HG02763 (cell line): ENCODE data around the gene RHD.
"Not testable (repeated sequence)": the region's sequence is repeated elsewhere in the genome, so short reads cannot be mapped to it uniquely, and the experiment has no call there.

Experiments used
- ATAC-seq: cut with Tn5 transposase; IDR thresholded peaks from one replicate; pipeline ENCODE4 v1.9.1; 2021; ENCODE audit warnings: mild to moderate bottlenecking, moderate library complexity; ENCODE audit not compliant: unreplicated experiment

The RHD gene

DNA sequence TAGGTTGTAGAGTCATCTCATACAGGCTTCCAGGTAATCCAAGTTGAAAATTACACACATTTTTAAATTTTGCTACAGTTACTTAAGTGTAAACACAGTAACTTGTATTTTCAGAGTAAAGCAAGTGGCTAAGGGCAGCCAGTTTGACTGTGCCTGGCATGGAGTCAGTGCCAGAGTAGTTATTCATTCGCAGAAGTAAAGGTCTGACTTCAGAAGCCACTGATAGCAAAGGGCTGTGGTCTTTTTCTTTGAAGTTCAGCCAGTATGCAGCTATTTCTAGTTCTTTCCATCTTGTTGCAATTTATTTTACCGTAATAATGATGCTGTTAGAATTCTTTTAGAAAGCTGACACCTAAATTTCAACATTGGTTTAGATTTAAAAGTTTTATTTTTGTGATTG is 75.2 kb downstream of the RHD start:
- no peak for ATAC-seq

DNA sequence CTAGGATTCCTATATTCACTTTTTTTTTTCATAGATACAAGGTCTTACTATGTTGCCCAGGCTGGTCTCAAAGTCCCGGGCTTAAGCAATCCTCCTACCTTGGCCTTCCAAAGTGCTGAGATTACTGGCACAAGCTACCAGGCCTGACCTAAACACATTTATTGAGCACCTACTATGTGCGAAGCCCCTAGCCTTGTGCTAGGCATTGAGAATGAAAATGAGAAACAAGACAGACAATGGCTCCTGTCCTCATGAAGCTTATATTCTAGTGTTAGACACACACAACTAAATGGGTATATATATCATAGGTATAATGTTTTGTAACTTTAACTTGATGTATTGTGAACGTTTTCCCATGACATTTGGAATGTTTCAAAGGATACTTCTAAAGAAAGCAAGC is 77.3 kb downstream of the RHD start:
- ATAC-seq = no peak

DNA sequence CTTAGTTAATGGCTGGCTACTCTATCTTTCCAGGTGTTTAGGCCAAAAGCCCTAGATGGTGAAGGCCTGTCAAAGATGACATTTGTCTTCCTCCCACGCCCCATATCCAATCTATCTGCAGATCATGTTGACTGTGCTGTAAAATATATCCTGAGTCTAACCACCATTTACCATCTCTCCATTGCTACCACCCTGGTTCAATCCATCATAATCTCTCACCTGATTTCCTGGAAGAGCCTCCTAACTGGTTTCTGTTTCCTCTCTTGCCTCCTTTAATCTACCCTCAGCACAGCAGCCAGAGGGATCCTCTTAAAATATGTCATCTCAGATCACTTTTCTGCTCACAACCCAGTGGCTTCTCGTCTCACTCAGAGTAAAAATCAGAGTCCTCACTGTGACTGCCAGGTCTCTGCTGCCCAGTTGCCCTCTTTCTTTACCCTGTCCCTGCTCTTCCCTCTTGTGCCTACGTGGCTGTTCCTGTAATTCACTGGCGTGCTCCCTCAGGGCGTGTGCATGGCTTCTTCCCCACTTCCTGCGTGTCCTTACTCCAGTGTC is 83.6 kb downstream of the RHD start:
- ATAC-seq = no peak

DNA sequence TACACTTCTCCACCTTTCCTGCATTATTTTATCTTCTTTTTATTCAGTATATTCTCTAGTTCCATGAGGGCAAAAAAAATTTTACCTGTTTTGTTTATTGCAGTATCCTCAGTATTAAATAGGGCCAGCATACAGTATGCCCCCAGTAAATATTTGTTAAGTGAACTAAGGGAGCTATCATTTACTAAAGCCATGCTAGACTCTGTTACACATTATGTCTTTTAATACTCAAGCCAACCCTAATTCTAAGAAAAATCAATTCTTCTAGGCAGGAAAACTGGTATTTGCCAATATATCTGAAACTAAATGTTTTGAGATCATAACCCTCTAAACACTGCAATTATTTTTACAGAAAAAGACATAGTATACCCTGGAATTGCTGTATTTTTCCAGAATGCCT is 84.1 kb downstream of the RHD start:
- ATAC-seq = no peak

DNA sequence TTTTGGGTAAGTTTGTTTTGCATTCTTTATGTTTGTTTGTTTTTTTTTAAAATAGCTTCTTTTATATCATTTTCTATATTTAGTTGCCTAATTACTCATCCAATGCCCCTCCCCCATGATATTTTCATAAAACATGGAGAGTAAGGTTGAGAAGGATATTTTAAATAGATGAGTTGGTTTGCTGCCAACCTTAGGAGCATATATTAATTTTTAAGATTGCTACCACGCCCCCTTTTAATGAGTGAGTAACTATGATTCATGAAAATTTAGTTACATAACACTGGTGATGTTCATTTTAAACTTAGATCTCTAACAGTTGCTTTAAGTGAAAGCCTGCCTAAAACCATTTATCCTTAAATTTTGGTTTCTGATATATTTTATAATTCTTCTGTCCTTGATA is 84.5 kb downstream of the RHD start:
- no peak for ATAC-seq

DNA sequence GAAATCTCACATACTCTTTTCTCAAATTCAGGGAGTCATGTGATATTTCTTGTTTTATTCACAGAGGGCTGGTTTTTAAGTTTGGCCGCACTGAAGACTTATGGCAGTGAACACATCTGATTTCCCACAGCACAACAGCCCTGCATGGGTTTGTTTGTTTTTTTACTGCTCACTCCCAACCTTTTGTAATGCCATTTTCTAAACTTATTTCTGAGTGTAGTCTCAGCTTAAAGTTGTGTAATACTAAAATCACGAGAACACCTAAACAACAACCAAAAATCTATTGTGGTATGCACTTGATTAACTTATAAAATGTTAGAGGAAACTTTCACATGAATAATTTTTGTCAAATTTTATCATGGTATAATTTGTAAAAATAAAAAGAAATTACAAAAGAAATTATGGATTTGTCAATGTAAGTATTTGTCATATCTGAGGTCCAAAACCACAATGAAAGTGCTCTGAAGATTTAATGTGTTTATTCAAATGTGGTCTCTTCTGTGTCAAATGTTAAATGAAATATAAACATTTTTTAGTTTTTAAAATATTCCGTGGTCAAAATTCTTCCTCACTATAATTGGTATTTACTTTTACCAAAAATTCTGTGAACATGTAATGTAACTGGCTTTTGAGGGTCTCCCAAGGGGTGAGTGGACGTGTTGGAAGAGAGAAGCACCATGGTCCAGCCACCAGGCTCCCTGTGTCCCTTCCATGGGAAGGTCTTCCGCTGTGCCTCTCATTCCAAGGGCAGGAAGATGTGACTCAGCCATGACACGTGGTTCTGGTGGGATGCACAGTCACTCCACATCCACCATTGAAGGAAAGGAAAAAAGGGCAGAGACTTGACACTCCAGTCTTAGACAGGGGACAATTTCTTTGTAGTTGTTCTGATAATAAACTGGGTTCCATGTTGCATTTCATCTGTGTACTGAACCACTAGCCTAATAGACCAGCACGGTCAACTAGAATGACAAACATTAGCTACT is 88.6 kb downstream of the RHD start:
- no peak for ATAC-seq

DNA sequence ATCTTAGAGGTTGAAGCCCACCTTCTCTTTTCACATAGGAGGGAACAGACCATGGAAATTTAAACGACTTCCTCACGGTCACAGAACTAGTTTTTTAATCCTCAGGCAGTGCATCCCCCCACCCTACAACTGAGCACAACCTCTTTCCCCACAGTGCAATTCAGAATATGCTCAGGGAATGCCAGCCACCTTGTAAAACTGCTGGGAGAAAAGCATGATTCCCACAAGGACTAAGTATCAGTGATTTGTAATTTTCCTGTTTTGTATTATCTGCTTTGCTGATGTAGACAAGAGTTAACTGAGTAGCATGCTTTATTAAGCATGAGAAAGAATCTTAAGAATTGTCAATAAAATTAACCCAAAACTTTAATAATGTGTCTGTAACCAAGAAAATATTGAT is 89.6 kb downstream of the RHD start:
- no peak for ATAC-seq

DNA sequence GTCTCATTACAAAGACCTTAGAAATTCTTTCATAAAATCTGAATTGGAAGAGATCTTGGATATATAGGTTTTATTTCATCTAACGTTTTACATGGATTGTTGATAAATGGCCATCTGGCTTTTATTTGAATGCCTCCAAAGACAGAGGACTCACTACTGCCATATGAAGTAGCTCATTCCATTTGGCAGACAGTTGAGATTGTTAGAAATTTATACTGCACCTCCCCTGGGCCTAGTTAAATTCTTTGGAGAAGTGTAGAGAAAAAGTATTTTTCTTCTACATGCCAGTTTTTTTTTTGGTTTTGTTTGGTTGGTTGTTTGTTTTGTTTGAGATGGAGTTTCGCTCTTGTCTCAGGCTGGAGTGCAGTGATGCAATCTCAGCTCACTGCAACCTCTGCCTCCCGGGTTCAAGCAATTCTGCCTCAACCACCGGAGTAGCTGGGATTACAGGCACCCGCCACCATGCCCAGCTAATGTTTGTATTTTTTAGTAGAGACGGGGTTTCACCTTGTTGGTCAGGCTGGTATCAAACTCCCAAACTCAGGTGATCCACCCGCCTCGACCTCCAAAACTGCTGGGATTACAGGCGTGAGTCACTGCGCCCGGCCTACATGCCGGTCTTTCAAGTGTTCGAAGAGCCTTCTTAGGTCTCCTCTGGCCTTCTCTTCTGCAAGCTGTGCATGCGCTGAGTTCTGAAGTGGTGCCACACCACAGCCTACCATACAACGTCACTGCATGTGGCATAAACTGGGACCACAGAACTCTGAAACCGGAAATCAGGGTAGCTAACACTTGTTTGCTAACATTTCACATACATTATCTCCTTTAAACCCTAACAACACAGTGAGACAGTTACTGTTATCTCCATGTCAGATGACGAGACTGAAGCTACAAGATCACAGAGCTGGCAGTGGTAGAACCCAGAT is 90.6 kb downstream of the RHD start:
- not testable (repeated sequence) for ATAC-seq

DNA sequence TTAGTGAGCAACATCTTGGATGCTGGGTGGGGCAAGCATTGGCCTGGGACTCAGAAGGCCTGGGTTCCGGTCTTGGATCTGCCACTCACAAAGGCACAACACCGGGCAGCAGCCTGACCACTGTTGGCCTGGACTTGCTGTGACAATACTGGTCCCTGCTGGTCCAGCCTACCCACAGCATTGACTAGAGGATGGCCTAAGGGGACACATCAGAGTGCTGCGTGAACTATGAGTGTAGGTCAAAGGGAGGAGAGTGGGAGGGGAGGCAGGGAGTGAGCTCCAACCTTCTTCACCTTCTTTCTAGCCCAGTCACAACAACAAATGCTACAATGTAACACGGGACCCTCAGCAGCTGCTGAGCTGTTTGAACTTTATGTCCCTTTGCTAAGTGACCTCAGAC is 96.9 kb downstream of the RHD start:
- no peak for ATAC-seq

DNA sequence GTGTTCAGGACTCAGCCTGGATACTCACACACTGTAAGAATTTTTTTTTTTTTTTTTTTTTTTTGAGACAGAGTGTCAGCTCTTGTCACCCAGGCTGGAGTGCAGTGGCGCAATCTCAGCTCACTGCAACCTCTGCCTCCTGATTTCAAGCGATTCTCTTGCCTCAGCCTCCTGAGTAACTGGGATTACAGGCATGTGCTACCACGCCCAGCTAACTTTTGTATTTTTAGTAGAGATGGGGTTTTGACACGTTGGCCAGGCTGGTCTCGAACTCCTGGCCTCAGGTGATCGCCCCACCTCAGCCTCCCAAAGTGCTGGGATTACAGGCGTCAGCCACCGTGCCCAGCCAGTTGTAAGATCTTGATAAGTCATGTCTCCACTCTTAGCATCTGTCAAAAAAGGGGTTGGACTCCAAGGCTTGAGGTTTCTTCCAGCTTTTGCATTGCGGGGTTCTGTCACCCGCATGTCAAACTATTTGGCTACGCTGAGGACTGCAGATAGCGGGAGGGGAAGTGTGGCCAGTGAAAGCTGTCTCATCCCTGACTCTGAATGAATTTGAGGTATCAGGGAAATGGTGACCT is 97.5 kb downstream of the RHD start:
- ATAC-seq = not testable (repeated sequence)

DNA sequence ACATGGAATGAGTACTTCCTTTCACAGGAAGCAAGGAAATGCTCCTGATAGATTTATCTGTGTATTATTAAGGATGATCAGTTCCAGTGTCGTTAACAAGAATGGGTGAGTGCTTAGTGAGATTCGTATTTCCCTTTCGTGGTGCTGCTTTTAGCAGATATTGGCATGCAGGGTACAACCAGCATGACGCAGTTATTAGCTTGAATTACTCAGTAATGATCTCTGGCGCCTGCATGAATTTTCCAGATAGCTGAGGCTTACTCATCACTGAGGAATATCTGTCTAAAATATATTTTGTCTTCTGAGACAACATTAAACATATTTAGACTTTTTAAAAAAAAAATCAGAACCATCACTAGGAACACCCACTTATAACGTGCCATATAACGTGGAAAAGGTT is 99.4 kb downstream of the RHD start:
- ATAC-seq = not testable (repeated sequence)

DNA sequence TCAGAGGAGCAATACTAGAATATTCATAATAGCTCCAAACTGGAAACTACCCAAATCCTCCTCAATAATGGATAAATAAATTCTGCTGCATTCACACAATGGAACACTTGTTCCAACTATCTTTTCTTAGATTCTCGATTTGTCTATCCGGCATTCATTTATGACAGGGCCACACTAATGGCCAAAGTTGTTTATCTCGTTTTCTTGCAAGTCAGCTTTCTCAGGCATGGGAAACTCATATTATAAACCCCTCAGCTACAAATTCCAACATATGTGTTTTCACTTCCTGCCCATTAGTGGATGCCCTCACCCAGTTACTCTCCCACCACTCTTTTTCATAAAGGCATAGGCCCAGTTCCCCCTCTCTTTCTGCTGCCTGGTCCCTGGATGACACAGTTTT is 106.1 kb downstream of the RHD start:
- not testable (repeated sequence) for ATAC-seq
